Measurements from ENCODE around the gene ZNF732. TPM values are rescaled to one million over a fixed set of nuclear protein-coding genes. Genes with fewer than 3 reads are reported as not detected.
A peak's percentile ranks its signal among the peaks of the same experiment; 100 is the strongest.
"Not testable (repeated sequence)": the region's sequence is repeated elsewhere in the genome, so short reads cannot be mapped to it uniquely, and the experiment has no call there.

ZNF732 gene
- 1 to 10 TPM; 2.0 to 2.4 (median 2.2) TPM for polyA plus RNA-seq (ENCODE audit: insufficient read length in 3 of 3)

DNA sequence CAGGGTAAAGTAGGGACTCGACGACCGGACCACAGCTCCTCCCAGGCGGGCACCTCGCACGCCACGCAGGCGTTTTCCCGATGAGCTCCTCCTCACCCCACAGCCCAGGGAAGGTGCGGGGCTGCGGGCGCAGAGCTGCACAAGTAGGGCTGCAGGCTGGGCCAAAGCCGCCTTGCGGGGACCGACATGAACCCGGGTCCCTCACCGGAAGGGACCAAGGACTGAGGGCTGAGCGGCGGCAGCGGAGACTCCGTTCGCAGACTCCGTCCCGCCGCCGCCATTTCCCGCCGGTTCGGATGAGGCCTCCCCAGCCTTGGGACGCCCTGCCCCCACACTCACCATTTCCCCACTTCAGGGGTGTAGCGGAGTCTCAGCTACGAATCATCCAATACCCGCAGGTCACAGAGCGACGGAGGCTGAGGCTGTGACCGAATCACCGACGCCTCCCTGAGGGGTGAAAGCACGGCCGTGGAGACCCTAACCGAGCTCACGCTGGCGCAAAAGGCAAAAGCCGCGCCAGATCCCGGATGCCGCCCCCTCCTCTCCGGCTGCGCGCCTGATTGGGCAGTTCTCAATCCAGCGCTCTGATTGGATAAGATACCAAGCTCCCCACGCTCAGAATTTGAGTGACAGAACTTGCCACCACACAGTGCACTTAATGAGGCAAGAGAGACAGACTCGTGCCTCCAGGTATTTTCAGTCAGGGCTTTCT lies at the start of gene ZNF732:
Gene ZNF732 (minus strand): TSS at position 506 of the 712 bp plus-strand sequence. CDS start 164 bp downstream, at position 342.
- DNase-seq (ENCODE audit: low read depth in 3 of 3, low spot score in 2 of 3): peak; percentile 41 to 76 (median 48)

DNA sequence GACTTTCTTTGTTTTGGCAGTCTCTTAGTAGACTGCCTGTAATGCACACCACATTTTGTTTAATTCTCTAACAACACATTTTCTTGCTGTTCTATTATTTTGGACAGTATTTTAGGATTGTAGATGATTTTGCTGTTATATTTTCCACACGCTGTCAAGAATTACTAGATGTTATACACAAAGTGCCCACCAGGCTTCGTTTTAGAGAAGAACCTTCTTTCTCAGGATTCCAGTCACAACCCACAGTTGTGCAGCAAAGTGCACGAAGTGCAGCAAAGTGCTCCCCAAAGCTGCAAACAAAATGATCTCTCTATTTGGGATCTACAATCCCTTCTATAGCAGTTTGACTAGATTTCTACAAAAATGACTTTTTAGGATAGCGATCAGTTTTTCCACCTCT lies 34.7 kb upstream of the ZNF732 start:
- DNase-seq (ENCODE audit: low read depth in 3 of 3, low spot score in 2 of 3): no peak

DNA sequence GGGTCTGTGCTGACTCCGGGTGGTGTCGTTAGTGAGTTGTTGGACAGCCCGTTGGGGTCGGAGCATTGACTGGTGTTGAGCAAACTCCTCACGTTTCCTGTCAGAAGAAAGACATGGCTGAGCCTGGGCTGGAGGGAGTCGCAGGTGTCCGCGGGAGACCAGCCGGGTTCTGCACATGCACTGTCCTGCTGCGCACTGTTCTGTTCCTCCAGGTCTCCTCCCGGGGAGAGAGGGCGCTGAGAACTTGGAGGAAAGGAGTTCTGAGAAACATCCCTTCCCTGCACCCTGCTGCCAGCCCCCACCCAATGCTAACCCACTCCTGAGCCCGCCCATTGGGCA lies 33.5 kb upstream of the ZNF732 start:
- no peak for DNase-seq (ENCODE audit: low read depth in 3 of 3, low spot score in 2 of 3)

GRCh38 chr4:337932-338758 lies 32.9 kb upstream of the ZNF732 start:
- peak; percentile 26 to 48 (median 27) for DNase-seq (ENCODE audit: low read depth in 3 of 3, low spot score in 2 of 3)

- DNase-seq (ENCODE audit: low read depth in 3 of 3, low spot score in 2 of 3): peak; percentile 92 to 97 (median 95)
Observed at GRCh38 chr4:337143-337931, 32.1 kb upstream of the ZNF732 start, which contains the start of gene ZNF141. ZNF141 (plus strand) TSS chr4:337814; CDS start chr4:337984, 170 bp downstream.

DNA sequence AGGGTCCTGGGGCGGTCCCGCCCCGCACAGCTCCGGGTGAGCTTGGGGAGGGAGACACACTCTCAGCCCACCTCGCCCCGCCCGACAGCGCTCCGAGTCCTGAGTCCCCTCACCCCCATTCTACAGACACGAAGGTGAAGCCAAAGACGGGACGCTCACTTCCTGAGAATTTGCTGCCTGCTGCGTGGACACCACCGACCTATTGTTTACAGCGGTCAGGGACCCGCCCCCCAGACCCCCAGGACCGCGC lies 31.5 kb upstream of the ZNF732 start:
- peak in 1 of 3 donors; percentile 38 for DNase-seq (ENCODE audit: low read depth in 3 of 3, low spot score in 2 of 3)

GRCh38 chr4:336099-336892 lies 31.0 kb upstream of the ZNF732 start:
- DNase-seq (ENCODE audit: low read depth in 3 of 3, low spot score in 2 of 3): no peak

DNA sequence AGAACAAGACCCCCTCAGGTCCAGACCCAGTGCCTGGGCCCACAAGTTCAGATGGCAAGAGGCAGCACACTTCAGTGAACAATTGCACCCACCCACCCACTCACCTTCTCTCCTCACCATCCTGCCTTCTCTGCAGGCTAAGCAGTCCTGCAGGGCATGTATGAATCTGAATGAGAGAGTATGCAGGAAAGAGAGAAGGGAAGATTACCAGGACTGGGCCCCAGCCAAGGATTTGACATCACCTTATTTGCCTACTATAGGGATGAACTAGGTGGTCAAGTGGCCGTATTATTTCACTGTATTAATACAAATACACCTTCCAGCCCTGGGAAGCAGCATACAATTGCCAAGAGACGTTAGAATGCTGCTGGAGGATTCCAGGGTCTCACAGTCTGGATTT lies 30.2 kb upstream of the ZNF732 start:
- DNase-seq (ENCODE audit: low read depth in 3 of 3, low spot score in 2 of 3): no peak

DNA sequence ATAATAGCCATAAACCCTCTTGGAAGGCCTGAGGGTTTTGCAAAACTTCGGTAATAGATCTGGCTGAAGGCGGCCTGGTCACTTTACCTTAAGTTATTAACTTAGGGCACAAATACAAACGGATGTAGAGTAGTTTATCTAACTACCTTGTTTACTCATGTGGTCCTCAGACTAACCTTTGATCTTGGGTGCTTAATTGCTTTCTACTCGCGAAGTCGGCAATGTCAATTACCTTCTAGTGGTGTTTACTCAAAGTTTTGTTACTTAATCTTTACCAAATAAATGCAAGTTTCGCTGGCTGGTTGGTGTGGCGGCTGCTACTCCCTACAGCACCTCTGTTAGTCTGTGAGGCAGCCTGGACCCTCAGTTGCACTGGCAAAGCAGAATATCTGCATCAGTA lies 23.5 kb upstream of the ZNF732 start:
- no peak for DNase-seq (ENCODE audit: low read depth in 3 of 3, low spot score in 2 of 3)

GRCh38 chr4:314296-314903 lies 9.1 kb upstream of the ZNF732 start:
- no peak for DNase-seq (ENCODE audit: low read depth in 3 of 3, low spot score in 2 of 3)

GRCh38 chr4:309807-310206 lies 4.5 kb upstream of the ZNF732 start:
- DNase-seq (ENCODE audit: low read depth in 3 of 3, low spot score in 2 of 3): no peak

DNA sequence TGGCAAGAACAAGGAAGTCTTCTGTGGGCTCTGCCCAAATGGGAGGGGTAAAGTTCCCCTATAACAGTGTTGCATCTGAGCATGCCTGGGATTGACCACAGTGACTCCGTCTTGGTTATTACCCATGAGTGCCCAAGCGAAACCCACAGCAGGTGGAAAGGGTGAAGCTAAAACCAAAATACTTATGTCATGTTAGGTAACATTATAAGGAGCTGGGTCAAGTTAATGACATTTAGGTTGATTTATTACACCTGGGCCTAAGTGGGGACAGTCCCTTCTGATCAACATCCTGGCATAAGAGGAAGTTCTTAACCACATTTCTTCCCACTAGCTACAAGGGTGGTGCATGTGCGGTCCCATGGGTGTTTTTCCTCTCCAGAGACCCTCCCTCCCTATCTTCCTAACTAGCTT lies 1.3 kb upstream of the ZNF732 start:
- DNase-seq (ENCODE audit: low read depth in 3 of 3, low spot score in 2 of 3): no peak

DNA sequence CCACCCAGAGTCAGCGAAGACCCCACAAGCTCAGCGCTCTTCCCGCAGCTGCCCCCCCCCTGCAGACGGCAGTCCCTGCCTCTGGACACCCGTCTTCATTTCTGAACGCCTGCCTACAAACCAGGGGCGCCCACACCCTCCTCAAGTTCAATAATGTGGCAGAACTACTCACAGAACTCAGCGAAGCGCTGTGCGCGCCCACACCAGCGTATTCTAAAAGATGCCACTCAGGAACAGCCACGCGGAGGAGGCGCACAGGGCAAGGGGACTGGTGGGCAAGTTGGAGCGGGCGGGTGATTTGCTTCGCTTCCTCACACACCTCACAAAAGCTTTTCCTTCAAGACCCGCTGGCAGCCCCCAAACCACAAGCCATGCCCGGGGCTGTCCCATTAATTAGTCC lies 758 bp downstream of the ZNF732 start:
- DNase-seq (ENCODE audit: low read depth in 3 of 3, low spot score in 2 of 3): not testable (repeated sequence)

DNA sequence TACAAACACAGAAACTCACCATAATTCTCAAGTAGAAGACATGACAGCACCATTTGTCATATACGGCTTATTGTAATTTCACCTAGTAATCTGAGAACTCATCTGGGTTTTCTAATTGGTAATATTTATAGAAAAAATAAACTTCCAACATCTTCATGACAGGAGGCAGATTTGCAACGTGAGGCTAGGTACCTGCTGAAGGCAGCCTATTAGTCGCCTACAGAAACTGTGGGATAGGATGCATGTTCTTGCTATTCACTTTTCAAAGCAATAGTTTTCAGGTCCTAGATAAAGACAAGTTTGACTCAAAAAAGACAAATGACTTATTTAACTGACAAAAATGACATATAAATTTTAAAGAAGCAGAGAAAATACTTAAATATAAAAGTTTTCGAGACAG lies 2.9 kb downstream of the ZNF732 start:
- no peak for DNase-seq (ENCODE audit: low read depth in 3 of 3, low spot score in 2 of 3)

DNA sequence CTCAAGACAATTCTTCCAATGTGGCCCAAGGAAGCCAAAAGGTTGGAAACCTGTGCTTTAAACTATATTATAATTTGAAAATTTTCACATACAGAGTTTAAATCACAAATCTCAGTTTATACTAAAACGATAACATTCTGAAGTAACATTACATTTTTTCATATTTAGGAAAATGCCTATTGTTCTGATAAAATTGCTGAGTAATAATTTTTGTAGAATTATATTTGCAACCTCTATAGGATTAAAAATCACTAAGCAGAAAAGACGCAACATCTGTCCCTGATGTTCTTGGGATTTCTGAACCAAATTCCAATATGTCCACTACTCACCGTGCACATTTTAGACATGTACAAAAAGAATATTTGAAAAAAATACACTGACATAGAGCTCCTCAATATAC lies 10.5 kb downstream of the ZNF732 start:
- no peak for DNase-seq (ENCODE audit: low read depth in 3 of 3, low spot score in 2 of 3)

GRCh38 chr4:288891-289290 lies 16.4 kb downstream of the ZNF732 start:
- no peak for DNase-seq (ENCODE audit: low read depth in 3 of 3, low spot score in 2 of 3)

DNA sequence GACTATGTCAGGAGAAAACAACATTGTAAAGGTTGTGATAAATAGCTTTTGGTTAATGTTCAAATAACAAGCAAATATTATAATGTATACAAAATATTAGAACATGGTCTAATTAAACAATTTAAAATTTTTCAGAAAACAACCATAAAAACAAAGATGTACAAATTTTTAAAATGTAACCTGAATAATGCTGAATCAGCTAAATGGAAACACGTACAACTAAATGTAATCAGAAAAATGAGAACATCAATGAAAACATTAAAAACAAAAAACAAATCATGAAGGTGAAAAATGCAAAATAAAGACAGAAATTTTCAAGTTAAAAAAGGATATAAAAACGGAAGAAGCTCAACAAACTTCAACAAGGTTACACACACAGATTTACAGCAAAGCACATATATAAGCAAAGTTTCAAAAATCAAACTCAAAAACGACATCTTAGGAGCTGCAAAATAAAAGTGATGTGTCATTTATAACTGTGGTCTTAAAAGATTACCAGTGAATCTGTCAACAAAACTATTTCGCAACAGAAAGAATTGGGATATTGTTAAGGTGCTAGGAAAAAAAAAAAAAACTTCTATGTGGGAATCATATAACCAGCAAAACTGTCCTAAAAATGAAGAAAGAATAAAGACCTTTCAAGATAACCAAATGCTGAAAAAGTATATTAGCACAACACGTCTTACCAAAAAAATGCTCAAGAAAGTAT lies 31.8 kb downstream of the ZNF732 start:
- no peak for DNase-seq (ENCODE audit: low read depth in 3 of 3, low spot score in 2 of 3)

DNA sequence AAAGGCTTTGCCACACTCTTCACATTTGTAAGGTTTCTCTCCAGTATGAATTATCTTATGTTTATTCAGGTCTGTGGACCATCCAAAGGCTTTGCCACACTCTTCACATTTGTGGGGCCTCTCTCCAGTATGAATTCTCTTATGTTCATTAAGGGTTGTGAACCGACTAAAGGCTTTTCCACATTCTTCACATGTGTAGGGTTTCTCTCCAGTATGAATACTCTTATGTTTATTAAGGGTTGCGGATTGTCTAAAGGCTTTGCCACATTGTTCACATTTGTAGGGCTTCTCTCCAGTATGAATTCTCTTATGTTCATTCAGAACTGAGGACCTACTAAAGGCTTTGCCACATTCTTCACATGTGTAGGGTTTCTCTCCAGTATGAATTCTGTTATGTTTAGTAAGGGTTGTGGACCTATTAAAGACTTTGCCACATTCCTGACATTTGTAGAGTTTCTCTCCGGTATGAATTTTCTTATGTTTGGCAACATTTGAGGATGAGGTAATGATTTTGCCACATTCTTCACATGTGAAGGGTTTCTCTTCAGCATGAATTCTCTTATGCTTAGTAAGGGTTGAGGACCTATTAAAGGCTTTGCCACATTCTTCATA lies 33.7 kb downstream of the ZNF732 start:
- DNase-seq (ENCODE audit: low read depth in 3 of 3, low spot score in 2 of 3): no peak

DNA sequence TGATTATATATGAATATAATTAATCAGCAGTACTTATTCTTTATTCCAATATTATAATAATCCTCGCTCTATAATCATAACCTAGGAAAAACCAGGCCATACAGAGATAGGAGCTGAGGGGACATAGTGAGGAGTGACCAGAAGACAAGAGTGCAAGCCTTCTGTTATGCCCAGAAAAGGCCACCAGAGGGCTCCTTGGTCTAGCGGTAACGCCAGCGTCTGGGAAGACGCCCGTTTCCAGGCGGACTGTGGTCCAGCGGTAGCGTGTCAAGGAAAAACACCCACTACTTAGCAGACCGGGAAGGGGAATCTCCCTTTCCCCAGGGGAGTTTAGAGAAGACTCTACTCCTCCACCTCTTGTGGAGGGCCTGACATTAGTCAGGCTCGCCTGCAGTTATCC lies 46.0 kb downstream of the ZNF732 start:
- not testable (repeated sequence) for DNase-seq (ENCODE audit: low read depth in 3 of 3, low spot score in 2 of 3)
